Lung (tissue), 12 donors: ENCODE data around the gene NCOA6. TPM values are rescaled to one million over a fixed set of nuclear protein-coding genes. Genes with fewer than 3 reads are reported as not detected.
A peak's percentile ranks its signal among the peaks of the same experiment; 100 is the strongest.
"Not testable (repeated sequence)": the region's sequence is repeated elsewhere in the genome, so short reads cannot be mapped to it uniquely, and the experiment has no call there.

Experiments used
- ATAC-seq: fragments of 200-7000 bp; cut with Tn5 transposase; one replicate; pipeline ENCODE4 v1.9.1; 2020; ENCODE audit warnings: moderate number of reproducible peaks; ENCODE audit not compliant: insufficient read depth, low FRiP score
- DNase-seq, 3 donors: peaks; one replicate each; pipeline ENCODE4 v3.0.0-alpha.2; 2013 to 2017
- H3K27ac ChIP-seq, 2 donors: one replicate each; pipeline ENCODE4 v1.5.1; 2013; ENCODE audit warnings: mild to moderate bottlenecking in 2 of 2, moderate library complexity in 2 of 2, control low read depth in 1 of 2, inconsistent platforms in 1 of 2, low read depth in 1 of 2, low read length in 1 of 2
- H3K27me3 ChIP-seq, 3 donors: one replicate each; pipeline ENCODE4 v1.5.1; 2013; ENCODE audit warnings: low read length in 2 of 3; ENCODE audit not compliant: control insufficient read depth in 3 of 3, insufficient read depth in 3 of 3
- H3K36me3 ChIP-seq, 4 donors: one replicate each; pipeline ENCODE4 v1.5.1; 2013; ENCODE audit warnings: low read length in 4 of 4, mild to moderate bottlenecking in 1 of 4, moderate library complexity in 1 of 4; ENCODE audit not compliant: control insufficient read depth in 4 of 4, insufficient read depth in 4 of 4
- H3K4me1 ChIP-seq, 5 donors: one replicate each; pipeline ENCODE4 v1.5.1; 2013; ENCODE audit warnings: low read length in 5 of 5, mild to moderate bottlenecking in 2 of 5, moderate library complexity in 1 of 5; ENCODE audit not compliant: control insufficient read depth in 5 of 5, insufficient read depth in 5 of 5
- H3K4me3 ChIP-seq: one replicate; pipeline ENCODE4 v1.5.1; 2013; ENCODE audit warnings: mild to moderate bottlenecking, control low read depth, moderate library complexity
- H3K9ac ChIP-seq, 2 donors: one replicate each; pipeline ENCODE4 v1.5.1; 2013; ENCODE audit warnings: low read length in 2 of 2, control low read depth in 1 of 2; ENCODE audit not compliant: insufficient read depth in 1 of 2
- H3K9me3 ChIP-seq, 4 donors: one replicate each; pipeline ENCODE4 v1.5.1; 2013; ENCODE audit warnings: low read length in 3 of 4, mild to moderate bottlenecking in 1 of 4, moderate library complexity in 1 of 4; ENCODE audit not compliant: control insufficient read depth in 4 of 4, insufficient read depth in 3 of 4
- CTCF ChIP-seq: IDR thresholded peaks from 2 replicates; pipeline ENCODE4 v1.5.1; 2012; ENCODE audit warnings: mild to moderate bottlenecking; ENCODE audit errors: control extremely low read depth, extremely low read depth
- WGBS, 2 donors: extraction: QIAGEN DNeasy Blood & Tissue Kit; methylation state at CpG; one replicate each; pipeline ENCODE4 v1.1.7; 2013; 5-methylcytosine and 5-hydroxymethylcytosine counted together
- polyA plus RNA-seq, 2 donors: library from polyadenylated mRNA; stranded (reverse); fragments of 200-250 nt; gene quantifications; one replicate each; pipeline ENCODE4 v1.2.1, GENCODE V29; 2013
- total RNA-seq, 2 donors: library from RNA; depleted of rRNA in 1 of 2; stranded (reverse); fragments of >200 nt in 1 of 2; gene quantifications; one replicate each; pipeline ENCODE4 v1.2.1, GENCODE V29; 2014 to 2021
- donor health status: control.
- donor health status: control.
- donor health status: Bipolar disorder and iron deficiency.
- donor health status: healthy.
- donor health status: DM: yes; HTN: yes; CAD: no.

Gene NCOA6
- total and polyA plus RNA-seq, 4 donors, result 13.2 to 27.5 (median 21.8) TPM

- 60 to 72% methylated on average over 2 of the region's 2 CpGs for WGBS, 2 donors
- Histone ChIP-seq H3K36me3 (peaks cover 11 to 25% (median 17%) of the 10 kb centered on the region in 4 donors), H3K9me3 (no peaks in the 10 kb centered on the region)
Measured at GRCh38 chr20:34720266-34720665, 105.2 kb downstream of the NCOA6 start.

DNA sequence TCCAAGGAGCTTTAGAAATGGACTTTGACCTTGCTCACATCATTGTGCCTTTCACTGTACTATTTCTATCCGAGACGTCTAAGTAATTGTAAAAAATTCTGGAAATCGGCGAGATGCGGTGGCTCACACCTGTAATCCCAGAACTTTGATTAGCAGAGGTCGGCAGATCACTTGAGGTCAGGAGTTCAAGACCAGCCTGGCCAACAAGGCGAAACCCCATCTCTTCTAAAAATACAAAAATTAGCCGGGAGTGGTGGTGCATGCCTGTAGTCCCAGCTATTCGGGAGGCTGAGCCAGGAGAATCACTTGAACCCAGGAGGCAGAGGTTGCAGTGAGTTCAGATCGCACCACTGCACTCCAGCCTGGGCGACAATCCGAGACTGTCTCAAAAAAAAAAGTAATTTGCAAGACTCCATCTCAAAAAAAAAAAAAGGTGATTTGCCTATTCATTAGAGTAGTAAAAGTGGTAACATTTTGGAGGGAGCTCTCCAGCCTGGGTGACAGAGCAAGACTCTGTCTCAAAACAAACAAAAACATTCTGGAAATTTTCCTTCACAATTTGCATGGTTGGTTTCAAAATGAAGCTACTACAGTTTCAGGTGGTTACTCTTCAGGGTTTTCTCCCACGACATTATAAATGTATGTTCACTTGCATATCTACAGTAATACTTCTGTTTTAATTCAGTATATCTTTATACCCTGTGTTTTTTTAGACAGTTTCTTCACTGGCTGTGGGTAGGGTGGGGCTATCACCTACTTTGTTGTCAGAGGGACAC lies 106.0 kb downstream of the NCOA6 start:
- not testable (repeated sequence) for H3K27ac ChIP-seq, H3K9me3 ChIP-seq, H3K4me1 ChIP-seq, ATAC-seq, DNase-seq, H3K9ac ChIP-seq, H3K27me3 ChIP-seq, H3K4me3 ChIP-seq
- WGBS, 2 donors, result 94 to 97% methylated on average over 13 of the region's 13 CpGs
- peaks cover 11 to 22% (median 20%) of the 10 kb centered on the region in 4 donors for H3K36me3 ChIP-seq

More at GRCh38 chr20:34720266-34720665, 105.2 kb downstream of the NCOA6 start:
- no peak for TF ChIP-seq CTCF
- H3K27me3 ChIP-seq, result no peaks in the 10 kb centered on the region
- H3K9ac ChIP-seq, result no peak overlapping the region
- peaks cover 0 to 5% (median 0%) of the 10 kb centered on the region in 5 donors for H3K4me1 ChIP-seq
- peak overlapping the region in 1 of 2 donors; percentile 1 for H3K27ac ChIP-seq
- no peak for ATAC-seq
- H3K4me3 ChIP-seq, result no peak overlapping the region
- no peak for DNase-seq

- no peaks in the 10 kb centered on the region for H3K9me3 ChIP-seq
- H3K9ac ChIP-seq, result no peak overlapping the region
- no peak for TF ChIP-seq CTCF
- no peak for ATAC-seq
- 75 to 83% methylated on average over 9 of the region's 9 CpGs for WGBS, 2 donors
- DNase-seq, result no peak
- H3K27ac ChIP-seq, result no peak overlapping the region
- H3K4me3 ChIP-seq, result no peak overlapping the region
- no peaks in the 10 kb centered on the region for H3K27me3 ChIP-seq
- peaks cover 7 to 24% (median 18%) of the 10 kb centered on the region in 4 donors for H3K36me3 ChIP-seq
- peaks cover 0 to 10% (median 4%) of the 10 kb centered on the region in 5 donors for H3K4me1 ChIP-seq
Measured at GRCh38 chr20:34717230-34718095, 108.0 kb downstream of the NCOA6 start.

- H3K9me3 ChIP-seq, result no peaks in the 10 kb centered on the region
- no peaks in the 10 kb centered on the region for H3K27me3 ChIP-seq
- no peak overlapping the region for H3K27ac ChIP-seq
- H3K4me1 ChIP-seq, result peaks cover 0 to 11% (median 4%) of the 10 kb centered on the region in 5 donors
- H3K36me3 ChIP-seq, result peaks cover 7 to 24% (median 18%) of the 10 kb centered on the region in 4 donors
- no peak overlapping the region for H3K9ac ChIP-seq
- DNase-seq, result no peak
- 95 to 97% methylated on average over 2 of the region's 2 CpGs for WGBS, 2 donors
- no peak for TF ChIP-seq CTCF
- H3K4me3 ChIP-seq, result no peak overlapping the region
- no peak for ATAC-seq
Measured at GRCh38 chr20:34716921-34717229, 108.6 kb downstream of the NCOA6 start.
